Measurements from ENCODE around the gene DOCK2. TPM values are rescaled to one million over a fixed set of nuclear protein-coding genes. Genes with fewer than 3 reads are reported as not detected.
A peak's percentile ranks its signal among the peaks of the same experiment; 100 is the strongest.

The DOCK2 gene
- total RNA-seq, 1 experiment from 2014 or later = not detected

DNA sequence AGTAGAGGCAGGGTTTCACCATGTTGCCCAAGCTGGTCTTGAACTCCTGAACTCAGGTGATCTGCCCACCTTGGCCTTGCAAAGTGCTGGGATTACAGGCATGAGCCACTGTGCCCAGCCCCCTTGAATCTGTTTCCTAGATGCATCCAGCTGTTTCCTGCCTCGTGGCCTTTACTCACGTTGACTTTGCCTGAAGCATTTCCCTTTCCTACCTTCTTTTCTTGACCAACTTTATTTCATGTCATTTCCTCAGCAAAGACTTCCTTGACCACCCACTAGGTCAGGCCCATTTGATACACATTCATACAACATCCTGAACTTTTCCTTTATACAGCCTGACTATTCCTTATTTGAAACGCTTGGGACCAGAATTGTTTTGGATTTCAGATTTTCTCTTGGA, 51.0 kb downstream of the DOCK2 start:
- DNase-seq (ENCODE audit: low spot score) = no peak

DNA sequence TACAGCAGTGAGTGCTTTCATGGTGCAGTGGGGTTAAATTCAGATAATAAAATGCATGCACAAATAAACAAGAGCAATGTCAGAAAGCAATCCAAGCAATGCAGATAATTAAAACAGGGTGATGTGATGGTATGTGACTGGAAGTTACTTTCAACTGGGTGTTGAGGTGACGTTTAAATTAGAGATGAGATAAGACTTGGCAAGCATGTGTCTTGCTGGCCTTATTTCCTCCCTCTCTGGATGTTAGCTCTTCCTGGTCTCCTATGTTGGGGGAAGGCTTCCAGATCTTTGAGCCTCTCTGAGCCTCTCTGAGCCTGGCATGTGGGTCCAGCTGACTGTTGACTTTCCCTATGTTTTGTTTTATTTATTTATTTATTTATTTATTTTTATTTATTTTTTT, 54.4 kb downstream of the DOCK2 start:
- DNase-seq (ENCODE audit: low spot score) = no peak

DNA sequence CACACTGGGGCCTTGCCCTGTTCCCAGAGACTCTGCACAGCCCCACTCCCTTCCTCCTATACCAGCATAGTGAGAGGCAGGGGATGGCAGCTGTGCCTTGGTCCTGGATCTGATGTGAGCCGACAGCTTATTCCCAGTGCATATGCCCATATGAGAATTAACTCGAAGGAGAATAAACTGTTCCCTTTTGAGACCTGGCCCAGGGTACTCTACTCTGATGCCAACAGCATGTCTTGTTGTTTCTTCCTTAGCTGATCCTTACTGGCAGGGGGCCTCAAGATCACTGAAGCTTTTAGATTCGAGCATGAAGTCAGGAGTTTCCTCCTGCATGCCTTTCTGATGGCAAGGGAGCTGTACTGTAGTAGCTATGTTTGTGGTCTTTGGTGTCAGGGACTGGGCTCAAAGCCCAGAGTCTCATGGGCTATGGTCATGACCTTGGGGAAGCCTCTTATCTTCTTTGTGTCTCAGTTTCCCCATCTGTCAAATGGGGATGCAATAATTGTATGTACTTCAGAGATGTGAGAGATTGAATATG, 57.1 kb downstream of the DOCK2 start:
- DNase-seq (ENCODE audit: low spot score) = no peak

DNA sequence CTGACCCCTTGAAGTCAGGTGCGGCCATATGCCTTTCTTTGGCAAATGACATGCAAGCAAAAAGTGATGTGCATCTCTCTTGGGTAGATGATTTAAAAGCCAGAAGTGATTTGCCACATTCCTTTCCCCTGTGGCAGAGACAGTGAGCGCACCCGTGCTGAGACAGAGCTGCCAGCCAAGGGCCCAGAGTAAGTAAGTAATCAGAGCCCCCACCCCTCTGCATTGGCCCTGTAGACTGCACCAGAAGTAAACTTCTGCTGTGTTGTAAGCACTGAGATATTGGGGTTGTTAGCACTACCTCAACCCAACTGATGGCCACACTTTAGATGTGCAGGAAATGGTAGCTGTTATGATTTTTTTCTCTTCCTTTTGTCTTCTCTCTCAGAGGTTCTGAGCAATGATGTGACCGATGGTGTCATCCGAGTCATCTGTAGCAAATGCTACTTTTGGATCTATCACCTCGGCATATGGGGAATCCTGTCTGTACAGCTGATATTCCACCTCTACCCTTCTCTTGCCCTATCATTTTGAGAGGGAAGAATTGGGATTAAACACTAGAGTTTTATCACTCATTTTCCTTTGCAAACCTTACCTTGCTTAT, 58.0 kb downstream of the DOCK2 start:
- DNase-seq (ENCODE audit: low spot score) = no peak

DNA sequence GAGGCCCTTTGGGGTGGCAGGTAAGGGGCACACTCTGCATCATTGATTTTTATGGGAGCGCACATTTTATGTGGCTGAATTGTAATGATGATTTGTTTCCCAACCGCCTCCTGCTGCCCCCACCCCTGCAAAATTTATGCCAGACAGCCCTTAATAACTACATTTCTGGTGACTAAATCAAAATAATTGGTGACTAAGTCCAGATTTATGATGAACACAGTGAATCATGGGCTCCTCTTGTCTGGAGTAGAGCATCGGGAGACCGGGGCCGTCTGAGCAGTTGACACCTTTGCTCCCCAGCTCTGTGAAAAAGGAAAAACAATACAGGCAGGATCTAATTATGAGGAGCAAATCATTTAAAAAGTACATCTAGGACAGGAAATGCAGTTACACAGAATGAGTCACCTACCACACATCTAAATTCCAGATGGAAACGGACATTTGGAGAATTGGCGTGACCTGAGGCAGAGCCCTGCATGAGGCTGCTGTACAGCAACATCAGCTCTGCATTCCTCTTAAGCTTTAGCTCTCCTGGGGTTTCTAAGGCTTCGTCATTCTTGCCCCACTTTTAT, 58.9 kb downstream of the DOCK2 start:
- no peak for DNase-seq (ENCODE audit: low spot score)

DNA sequence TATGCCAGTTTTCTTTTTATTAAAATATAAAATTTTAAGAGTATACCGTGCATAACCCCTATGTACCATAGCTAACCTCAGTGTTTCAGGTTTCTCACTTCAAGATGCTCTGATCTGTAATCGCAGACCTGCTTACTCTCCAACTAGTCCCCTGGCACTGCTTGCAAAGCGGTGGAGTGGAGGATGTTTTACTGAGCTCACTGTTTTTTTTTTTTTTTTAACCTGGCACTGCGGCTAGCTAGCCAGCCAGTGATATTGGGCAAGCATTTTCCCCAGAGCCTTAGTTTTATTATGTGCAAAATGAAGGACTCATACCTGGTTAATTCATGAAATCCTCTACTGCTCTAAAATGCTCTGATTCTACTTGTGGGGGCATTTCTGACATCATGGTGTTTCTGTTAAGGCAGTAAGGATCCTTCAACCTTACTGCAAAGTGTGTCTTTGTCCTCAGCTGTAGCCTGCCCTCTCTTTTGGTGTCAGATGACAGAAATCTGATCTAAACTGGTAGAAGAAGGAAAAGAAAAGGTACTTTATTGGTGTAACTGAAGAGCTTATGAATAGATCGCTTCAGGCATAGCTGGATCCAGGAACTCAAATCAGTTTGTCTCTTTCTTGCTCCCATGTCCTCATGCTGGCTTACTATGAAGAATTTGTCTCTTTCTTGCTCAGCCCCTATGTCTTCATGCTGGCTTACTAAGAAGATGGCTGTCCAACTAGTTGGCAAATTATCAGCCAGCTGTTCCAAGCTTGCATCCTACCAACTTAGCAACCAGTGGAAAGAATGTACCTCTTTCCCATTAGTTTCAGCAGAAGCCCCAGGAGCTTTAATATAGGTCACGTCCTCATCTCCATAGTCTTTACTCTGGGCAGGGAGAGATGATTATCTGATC, 59.8 kb downstream of the DOCK2 start:
- DNase-seq (ENCODE audit: low spot score) = no peak

DNA sequence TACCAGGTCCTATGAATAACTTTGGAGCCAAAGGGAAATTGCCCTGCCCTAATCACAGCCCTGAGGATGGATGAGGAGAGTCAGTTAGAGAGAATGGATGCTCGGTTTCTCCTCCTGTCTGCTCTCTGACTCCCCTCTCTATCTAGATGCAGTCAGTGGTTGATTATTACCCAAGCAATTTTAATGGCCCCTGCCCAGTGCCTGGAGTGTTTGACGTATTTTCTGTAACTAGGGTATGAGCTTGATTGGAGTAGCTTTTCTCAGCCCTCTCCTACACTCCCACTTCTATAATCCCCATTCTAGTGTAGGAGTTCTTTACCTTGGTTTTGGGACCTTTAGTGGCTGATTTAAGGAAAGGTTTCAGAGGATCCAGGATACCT, 60.4 kb downstream of the DOCK2 start:
- DNase-seq (ENCODE audit: low spot score) = no peak

DNA sequence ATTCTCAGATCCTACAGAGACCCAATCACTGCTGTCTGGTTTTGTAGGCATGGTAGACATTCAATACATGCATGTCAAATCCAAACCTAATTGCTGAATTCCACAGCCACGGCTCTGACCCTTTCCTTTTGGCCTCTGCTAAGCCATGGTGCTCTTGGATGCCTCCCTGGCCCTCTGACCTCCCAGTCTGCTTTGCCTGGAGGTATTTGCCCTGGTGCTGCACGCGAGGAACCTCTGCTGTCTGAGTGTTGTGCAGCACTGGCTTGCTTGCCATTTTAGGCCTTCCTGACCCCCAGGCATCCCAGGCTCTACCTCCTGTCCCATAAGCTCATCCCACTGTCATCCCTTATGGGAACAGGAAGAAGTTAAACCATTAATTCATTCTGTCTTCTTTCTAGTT, 60.9 kb downstream of the DOCK2 start:
- DNase-seq (ENCODE audit: low spot score) = no peak

DNA sequence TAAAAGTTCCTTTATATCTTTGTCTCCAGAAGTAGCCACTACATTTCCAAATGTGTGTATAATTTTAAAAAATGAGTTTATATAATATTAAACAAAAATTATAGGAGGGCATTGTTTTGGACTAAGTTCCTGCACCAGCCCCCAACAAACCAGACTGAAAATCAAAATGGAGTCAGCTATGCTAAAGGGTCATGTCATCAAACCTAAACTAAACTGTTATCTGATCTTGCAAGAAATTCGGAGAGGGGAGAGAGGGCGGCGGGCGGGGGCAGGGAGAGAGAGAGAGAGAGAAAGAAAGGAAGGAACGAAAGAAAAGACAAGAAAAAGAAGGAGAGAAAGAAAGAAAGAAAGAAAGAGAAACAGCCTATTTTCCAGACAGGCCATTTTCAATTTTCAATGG, 63.5 kb downstream of the DOCK2 start:
- no peak for DNase-seq (ENCODE audit: low spot score)

DNA sequence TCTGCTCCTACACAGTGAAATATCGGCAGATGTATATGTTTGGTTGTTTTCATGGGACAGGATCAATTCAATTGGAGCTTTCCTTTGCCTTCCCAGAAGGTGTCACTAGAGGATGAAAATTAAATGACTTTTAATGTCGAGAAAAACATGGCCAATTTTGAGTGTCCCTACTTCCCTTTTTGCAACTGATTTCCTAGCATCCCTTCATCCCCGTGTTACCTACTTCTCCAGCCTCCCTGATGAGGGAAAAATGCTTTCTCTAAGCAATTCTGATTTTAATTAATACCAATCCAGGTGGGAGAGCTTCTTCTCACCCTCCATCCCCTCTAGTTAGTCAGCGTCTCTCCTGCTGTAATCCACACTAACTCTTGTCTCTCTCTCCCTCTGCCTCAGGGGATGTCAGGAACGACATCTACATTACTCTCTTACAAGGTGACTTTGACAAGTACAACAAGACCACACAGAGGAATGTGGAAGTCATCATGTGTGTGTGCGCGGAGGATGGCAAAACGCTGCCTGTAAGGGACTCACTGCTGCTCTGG, 64.9 kb downstream of the DOCK2 start:
- peak; percentile 3 for DNase-seq (ENCODE audit: low spot score)

DNA sequence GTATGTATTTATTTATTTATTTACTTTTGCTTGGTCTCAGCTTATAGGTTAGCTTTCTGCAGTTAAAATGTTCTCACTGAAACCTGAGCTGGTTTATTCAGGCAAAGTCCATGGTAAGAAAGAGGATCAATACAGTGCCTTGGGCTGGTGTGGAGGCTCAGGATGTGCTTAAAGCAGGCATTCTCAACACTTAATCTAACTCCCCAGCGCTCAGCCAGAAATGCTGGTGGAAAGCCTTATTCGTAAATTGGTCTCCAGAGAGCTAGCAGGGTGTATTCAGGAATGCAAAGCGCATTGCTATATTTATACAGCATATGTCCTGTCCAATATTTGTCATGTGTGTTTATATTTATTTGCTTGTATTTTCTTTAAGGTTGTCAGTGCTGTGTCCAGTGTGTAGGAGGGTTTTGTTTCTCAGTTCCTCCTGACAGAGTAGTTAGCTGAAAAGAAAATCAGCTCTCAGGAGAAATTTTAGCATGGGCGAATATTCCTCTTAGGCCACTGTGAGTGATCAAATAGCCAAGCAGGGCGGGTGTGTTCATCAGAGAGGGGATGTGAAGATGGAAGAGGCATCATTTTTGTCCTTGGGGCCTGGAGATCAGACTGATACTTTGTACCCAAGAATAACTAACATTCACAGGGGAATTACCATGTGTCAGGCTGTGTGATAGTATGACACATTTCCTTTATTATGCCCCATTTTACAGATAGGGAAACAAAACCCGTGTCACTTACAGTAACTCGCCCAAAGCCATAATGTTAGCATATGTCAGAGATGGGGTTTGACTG, 65.8 kb downstream of the DOCK2 start:
- DNase-seq (ENCODE audit: low spot score) = no peak

DNA sequence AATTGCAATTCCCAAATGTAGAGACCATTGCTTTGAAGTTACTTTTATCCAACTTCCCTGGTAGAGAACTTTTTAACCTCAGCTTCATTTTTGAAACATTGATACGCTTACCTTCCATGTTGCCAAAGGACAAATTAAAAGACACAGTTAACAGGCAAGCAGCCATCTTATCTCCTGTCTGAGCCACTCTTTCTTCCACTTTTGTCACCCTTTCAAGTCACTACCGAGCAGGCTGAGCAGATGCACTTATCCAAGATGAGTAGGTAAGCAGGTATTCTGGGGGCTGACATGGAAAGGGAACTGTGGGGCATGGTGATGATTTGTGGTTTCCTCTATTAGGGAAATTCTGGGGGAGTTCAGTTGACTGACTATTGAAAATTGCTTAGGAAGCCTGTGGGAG, 66.7 kb downstream of the DOCK2 start:
- DNase-seq (ENCODE audit: low spot score) = no peak

DNA sequence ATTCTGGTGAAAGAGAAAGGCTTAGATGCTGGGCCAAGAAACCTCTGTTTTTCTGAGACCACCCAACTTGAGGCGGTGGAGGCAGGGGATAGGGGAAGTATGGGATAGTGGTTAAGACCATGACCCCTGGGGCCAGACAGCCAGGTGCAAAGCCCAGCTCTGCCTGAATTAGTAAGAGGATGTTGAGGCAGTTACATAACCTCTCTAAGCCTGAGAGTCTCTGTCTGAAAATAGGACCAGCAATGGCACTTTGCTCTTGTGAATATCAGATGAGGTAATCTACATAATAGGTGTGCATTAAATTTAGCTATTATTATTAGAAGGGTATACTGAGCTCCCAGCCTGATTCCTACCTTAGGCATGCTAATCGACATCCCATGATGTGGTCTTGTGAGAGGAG, 68.2 kb downstream of the DOCK2 start:
- DNase-seq (ENCODE audit: low spot score) = no peak

DNA sequence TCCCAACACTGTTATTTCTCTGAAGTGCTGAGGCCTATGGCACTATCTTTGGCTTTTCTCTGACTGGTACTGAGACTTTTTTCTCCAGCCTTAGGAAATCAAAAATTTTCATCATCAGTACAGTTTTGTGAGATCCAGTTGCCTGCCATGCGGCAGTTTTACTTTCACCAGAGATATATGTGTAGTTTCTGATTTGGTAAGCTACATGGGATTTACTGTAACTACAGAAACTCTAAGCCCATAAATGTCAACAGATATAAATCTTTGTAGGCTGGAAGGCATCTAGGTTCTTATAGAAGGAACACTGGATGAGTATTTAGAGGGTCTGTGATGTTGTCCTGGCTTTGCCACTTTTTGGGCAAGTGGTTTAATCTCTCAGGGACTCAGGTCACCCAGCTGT, 69.0 kb downstream of the DOCK2 start:
- DNase-seq (ENCODE audit: low spot score) = no peak

DNA sequence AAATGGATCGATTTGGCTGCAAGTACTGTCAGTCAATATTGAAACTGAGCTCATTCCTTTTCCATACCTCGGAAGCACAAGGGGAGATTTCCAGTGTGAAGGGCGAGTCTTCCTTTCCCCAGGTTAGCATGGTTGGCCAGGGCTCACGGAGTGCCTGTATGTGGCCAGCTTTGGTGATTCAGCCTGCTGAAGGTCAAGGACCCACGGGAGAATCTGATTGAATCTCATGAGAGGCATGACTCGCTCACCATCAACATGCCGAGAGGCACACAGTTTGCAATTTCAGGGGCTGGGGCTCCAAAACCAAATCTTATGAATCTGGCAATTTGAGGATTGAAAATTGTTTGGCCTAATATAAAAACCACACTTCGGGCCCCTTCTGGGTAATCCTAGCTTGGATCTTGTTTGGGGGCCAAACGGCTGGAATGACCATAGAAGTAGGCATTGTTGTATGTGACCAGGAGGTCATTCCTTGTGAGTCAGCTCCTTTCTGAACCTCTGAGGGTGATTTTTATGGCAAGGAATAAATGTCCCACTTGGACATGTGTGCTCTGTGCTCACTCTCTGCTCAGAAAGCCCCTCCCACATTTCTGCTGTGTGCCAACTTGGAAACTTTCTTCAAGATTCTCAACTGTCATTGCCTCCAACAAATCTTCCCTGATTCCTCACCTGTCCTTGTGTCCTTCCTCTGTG, 69.8 kb downstream of the DOCK2 start:
- no peak for DNase-seq (ENCODE audit: low spot score)

DNA sequence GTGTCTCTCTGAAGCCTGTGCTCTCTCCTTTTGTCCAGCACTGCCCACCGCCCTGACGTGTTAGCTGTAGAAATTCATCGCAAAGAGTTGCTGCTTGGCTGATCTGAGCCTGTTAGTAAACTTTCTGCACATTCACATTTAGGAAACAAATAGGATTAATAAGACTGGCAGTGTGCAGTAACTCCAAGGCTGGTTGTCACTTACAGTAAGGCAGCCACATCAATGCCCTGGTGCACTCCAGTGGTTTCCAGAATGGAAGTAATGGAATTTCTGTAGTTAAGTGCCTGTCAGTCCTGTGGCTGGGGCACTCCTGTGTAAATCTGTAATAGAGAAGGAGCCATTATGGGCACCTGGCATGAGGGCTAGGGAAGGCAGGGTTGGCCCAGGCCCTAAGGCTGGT, 70.6 kb downstream of the DOCK2 start:
- DNase-seq (ENCODE audit: low spot score) = no peak

DNA sequence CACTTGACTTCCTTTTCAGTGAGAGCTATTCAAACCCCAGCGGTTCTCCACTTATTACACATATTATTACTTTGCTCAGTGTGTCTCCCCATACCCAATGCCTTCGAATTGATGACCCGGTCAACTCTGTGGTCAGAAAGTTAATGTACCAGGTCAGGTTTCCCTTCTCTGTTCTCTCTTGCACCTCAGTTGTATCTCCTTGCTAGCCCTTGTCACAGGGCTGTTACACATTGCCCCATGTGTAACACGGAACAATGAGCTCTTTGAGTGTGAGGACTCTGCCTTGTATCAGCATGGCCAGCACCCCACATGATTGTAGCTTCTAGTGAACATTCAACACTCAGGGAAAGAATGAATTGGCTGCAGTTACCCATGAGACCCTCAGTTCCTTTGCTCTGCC, 73.6 kb downstream of the DOCK2 start:
- no peak for DNase-seq (ENCODE audit: low spot score)

DNA sequence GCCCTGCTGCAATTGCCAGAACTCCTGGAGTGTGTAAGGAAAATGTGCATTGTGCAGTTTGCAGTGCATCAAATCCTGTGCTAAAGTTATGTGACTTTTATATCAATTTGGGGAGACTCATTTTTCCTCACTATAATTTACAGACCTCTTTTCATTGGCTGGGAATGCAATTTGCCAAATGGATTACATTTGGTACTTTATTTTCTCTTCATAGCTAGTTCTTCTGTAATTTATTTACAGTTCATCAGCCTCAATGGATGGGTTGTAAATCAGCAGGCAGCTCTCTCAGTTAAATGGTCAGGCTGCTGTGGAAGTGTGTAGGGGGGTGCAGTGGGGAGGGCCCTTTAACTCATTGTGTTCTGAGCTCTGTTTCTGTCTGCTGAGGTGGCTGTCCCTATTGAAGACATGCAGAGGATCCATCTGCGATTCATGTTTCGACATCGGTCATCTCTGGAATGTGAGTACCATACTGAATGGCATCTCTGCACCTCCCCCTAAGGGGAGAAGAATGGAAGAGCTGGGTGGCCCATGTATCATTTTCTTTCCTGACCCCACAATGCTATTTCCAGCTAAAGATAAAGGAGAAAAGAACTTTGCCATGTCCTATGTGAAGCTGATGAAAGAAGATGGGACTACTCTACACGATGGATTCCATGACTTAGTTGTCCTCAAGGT, 74.6 kb downstream of the DOCK2 start:
- DNase-seq (ENCODE audit: low spot score) = no peak

DNA sequence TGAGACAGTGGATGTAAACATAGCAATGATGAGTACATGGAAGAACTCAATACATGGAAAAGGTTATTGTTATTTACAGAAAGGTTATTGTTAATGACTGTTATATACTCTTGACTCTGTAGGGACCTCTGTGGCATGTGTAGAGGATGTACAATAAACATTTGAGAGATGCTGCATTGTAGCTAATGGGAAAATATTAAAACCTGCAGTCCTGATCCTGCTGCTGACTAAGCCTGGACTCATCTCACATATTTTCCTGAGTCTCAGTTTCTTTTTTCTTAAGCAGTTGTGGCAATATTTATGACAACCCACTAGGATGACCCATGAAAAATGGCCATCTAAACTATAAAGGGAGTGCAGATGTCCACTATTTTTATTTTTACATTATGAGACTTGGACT, 75.4 kb downstream of the DOCK2 start:
- DNase-seq (ENCODE audit: low spot score) = no peak

DNA sequence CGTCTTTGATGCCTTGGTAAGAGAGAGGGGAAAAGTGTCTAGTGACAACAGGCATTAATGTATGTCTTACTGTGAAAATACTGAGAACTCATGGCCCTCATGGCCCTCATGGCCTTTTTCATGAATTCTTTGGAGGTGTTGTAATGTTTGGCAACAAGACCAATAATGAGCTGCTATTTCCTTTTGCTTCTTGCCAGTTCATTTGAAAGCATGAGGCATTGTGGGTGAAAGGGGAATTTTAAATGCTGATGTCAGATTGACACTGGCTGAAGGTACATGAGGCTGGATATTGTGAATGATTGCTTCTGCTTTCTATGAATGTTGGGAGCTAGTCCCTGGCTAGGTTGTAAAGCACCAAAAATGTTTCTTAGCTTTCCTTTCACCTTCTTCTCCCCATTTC, 79.2 kb downstream of the DOCK2 start:
- DNase-seq (ENCODE audit: low spot score) = no peak

DNA sequence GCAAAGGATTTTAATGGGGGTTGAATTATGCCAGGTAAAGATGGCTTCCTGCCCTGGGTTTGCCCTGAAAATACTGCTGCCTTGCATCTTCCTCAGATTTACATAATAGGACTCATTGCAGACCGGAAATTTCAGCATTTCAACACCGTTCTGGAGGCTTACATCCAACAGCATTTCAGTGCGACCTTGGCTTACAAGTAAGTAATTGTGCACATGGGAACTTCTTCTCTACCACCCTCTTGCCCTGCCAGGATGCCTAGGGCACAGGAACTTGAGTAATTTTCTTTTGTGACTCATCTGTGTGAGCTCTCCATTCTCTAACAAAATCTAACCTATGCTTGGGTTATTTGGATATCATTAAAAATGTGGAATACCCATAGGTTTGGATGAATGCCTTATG, 80.2 kb downstream of the DOCK2 start:
- DNase-seq (ENCODE audit: low spot score) = no peak
